Activated CD8-positive, alpha-beta memory T cell treated with anti-CD3 and anti-CD28 coated beads, Interleukin-2, amount 50 U/mL, for 48 hours (primary cell): ENCODE data around the gene CDKN3.

ENCODE experiments used
- DNase-seq: peaks from one replicate; pipeline ENCODE4 v3.0.0-alpha.2; 2020

The CDKN3 gene

DNA sequence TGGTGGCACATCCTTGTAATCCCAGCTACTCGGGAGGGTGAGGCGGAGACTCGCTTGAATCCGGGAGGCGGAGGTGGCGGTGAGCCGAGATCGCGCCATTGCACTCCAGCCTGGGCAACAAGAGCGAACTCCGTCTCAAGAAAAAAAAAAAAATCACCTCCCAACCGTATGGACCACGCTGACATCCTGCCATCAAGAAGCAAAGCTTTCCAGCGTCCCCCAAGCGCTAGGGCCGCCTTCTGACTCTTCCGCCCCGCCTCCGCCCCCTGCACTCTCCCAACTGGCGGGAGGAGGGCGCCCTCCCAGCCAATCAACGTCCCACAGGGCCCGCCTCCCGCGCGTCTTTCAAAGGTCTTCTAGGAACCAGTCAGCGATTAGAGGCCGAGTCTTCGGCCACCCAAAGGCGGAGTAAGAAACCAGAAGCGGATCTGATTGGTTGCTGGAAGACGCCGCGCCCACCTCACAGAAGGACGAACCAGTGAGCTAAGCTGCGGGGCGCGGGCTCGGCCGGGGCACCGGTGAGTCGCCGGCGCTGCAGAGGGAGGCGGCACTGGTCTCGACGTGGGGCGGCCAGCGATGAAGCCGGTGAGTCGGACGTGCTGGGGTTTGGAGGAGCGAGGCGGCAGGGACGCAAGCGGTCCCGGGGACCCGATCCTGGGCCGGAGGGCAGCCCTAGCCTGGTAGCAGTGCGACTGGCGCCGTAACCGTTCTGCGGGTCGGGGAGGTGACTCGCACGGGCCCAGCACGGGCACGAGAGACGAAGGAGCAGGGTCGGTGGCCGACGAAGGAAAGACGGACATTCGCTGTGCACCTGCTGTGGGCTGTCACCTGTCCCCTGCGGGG lies at the start of gene CDKN3:
TSS of gene CDKN3 (plus strand) at position 515 of the 843 bp plus-strand sequence. CDS start at position 577, 62 bp downstream.
- peak; percentile 95 for DNase-seq

- DNase-seq: no peak
Measured at GRCh38 chr14:54347044-54347443, 49.8 kb upstream of the CDKN3 start.

GRCh38 chr14:54348001-54348611 lies 48.7 kb upstream of the CDKN3 start:
- no peak for DNase-seq

- no peak for DNase-seq
Measured at GRCh38 chr14:54348923-54349620, 47.7 kb upstream of the CDKN3 start.

- DNase-seq: no peak
Measured at GRCh38 chr14:54349713-54350112, 47.1 kb upstream of the CDKN3 start.

DNA sequence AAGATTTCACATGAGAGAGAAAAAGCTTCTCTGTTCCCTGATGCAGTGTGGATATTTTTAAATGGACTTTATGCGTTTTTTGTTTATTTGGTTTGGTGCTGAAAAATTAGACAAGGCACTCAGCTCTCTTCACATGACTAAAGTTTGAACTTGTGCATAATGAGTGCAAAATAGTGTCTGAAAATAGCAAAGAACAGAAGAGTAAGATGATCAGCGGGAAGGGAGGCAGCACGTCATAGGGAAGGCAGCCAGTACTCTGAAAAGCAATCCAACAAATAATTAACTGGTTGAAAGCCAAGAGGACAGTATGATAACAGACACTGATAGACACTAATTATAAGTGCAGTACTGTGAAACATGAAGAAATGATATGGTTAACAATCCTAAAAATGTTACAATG lies 46.6 kb upstream of the CDKN3 start:
- DNase-seq: no peak

DNA sequence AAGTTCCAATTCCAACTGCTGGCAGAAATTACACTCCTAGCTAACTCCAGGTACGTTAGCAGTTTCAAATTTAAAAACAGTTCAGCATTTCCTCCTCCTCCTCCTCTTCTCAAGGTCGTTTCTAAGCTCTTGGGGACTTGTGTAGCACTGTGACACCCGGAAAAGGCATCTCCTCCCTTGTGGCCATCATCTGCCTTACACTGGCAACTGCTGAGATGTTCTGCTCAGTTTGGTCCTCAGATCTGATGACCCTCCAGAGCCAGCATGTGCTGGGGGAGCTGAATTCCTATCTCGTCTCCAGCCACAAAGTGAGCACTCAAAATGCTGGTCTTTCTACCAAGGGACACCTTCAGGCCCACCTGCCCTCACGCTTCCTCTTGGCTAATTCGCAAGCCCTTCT lies 43.5 kb upstream of the CDKN3 start:
- DNase-seq: no peak

DNA sequence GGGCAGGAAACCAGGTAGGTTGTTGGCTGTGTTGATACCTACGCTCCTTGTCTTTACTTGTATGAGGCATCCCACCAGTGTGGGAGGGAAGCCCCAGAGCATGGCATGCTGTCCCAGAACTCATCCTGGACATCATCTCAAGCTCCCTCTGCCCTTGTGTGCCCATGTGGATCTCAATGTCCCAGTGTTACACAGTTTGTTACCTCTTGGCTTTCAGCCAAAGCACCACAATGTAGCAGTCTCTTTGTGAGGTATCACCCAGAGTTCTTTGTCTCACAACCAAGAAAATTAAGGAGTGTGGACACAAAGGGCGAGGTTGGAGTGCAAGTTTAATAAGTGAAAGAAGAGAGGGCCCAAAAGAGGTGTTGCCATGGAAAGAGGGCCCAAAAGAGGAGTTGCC lies 43.1 kb upstream of the CDKN3 start:
- DNase-seq: no peak

- DNase-seq: no peak
Measured at GRCh38 chr14:54354096-54354495, 42.7 kb upstream of the CDKN3 start.

DNA sequence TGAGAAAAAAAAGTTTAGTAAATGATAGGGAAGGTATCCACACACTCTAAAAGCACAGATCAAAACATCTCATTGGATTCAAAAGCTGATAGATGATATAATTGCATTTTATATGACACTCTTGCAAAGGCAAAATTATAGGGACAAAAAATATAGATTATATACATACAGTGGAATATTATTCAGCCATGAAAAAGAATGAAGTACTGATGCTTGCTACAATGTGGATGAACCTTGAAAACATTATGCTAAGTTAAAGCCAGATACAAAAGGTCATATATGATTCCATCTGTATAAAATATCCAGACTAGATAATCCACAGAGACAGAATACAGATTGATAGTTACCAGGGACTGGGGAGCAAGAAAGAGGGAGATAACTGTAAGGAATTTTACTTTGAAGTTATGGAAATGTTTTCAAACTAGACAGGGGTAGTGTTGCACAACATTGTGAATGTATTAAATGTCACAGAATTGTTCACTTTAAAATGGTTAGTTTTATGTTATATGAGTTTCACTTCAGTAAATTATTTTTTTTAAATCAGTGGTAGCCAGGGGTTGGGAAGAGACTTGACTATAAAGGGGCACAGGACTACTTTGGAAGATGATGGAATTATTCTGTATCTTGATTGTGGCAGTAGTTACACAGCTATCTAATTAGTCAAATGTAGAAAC lies 41.7 kb upstream of the CDKN3 start:
- DNase-seq: no peak

DNA sequence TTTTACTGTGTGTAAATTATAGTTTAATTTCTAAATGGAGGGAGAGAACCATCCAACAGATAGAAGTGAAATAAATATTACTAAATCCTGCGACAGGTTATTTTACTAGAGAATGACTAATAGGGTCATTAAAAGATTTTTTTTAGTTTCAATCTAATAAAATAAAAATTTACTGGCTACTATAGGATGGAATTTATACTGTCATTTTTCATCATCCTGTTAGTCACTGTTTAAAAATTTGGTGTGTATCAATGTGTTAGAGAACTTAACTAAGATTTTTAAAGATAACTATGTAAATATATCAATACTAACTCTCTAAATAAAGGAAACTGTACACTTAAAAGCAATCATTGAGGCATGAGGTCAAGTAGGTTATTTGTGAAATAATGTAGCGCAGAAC lies 41.1 kb upstream of the CDKN3 start:
- DNase-seq: no peak

- DNase-seq: no peak
Measured at GRCh38 chr14:54356172-54356571, 40.6 kb upstream of the CDKN3 start.

- no peak for DNase-seq
Measured at GRCh38 chr14:54360667-54361066, 36.1 kb upstream of the CDKN3 start.

DNA sequence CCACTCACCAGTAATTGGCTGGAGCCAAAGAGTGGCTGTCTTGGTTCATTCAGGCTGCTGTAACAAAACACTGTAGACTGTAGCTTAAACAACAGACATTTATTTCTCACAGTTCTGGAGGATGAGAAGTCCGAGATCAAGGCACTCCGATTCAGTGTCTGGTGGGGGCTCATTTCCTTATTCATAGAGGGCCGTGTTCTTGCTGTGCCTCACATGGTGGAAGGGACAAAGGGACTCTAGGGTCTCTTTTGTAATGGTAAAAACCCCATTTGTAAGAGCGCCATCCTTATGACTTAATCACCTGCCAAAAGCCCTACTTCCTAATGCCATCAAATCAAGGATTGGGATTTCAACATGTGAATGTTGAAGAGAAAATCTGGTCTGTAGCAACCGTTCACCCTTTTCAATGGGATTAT lies 34.7 kb upstream of the CDKN3 start:
- DNase-seq: no peak

- no peak for DNase-seq
Measured at GRCh38 chr14:54362759-54363437, 33.9 kb upstream of the CDKN3 start.

DNA sequence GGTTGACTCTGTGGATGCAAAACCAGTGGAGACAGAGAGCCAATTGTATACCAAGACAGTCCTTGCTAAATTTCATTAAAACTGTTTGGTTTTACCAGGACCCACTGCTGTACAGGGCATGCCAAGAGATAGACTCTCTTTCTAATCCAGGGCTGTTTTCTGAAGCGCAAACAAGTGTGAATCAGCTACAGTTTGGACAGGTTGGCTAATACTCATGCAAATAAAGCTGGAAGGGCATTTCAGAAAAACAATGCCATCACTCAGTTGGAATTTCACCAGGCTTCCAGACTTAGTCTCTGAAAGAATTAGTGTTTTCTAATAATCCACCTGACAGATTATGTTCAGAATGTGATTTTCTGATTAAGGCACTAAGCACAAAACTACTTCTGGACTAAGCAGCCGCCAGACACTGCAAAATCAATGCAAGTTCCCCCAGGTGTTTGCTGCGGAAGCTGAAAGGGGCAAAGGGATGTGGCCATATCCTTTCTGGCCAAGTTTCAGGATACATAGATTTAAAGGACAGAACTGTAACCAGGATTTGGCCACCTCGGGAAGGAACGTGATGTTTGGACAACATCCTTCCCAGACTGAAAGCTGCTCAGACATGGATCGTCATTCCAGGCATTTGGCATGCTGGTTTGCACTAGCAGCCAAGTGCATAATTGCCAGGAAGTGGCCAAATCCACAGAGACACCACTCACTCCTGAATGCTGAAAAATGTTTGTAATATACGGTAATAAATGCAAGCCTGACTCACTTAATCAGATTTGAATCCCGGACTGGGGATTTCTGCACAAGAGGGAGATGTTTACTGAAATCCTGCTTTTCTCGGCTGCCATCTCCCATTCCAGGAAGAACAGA lies 32.0 kb upstream of the CDKN3 start:
- DNase-seq: no peak

- no peak for DNase-seq
Measured at GRCh38 chr14:54366736-54367735, 29.8 kb upstream of the CDKN3 start.

GRCh38 chr14:54368291-54368690 lies 28.5 kb upstream of the CDKN3 start:
- no peak for DNase-seq

DNA sequence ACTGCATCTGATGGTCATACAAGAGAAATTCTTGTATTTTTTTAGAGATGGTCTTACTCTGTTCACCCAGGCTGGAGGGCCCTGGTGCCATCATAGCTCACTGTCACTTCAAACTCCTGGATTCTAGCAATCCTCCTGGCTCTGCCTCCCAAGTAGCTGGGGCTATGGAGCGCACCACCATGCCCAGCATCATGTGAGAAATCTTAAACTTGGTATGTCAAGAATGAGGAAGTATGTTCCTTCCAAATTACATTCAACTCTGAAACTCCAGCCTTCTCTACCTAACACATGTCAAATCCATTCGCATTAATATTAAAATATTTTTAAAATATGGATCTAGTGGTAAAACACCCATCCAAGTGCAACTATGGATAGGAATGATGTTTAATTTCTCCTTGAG lies 27.5 kb upstream of the CDKN3 start:
- no peak for DNase-seq
